ENCODE data around the gene LIPG.
"Not testable (repeated sequence)": the region's sequence is repeated elsewhere in the genome, so short reads cannot be mapped to it uniquely, and the experiment has no call there.

The LIPG gene

GRCh38 chr18:49572611-49573345 lies 10.9 kb downstream of the LIPG start:
- DNase-seq: peak in 20 of 58 donors; percentile 7 to 64 (median 40)

GRCh38 chr18:49573835-49574234 lies 12.0 kb downstream of the LIPG start:
- DNase-seq: no peak

GRCh38 chr18:49579041-49579440 lies 17.2 kb downstream of the LIPG start:
- not testable (repeated sequence) for DNase-seq

GRCh38 chr18:49579583-49579982 lies 17.7 kb downstream of the LIPG start:
- DNase-seq: not testable (repeated sequence)

- DNase-seq: no peak
Measured at GRCh38 chr18:49580279-49580678, 18.4 kb downstream of the LIPG start.

- no peak for DNase-seq
Measured at GRCh38 chr18:49581371-49581770, 19.5 kb downstream of the LIPG start.

- no peak for DNase-seq
Measured at GRCh38 chr18:49582579-49582978, 20.7 kb downstream of the LIPG start.

GRCh38 chr18:49584394-49584793 lies 22.5 kb downstream of the LIPG start:
- no peak for DNase-seq

- not testable (repeated sequence) for DNase-seq
Measured at GRCh38 chr18:49584951-49585350, 23.1 kb downstream of the LIPG start.

- DNase-seq: no peak
Measured at GRCh38 chr18:49585781-49586663, 24.2 kb downstream of the LIPG start.

- no peak for DNase-seq
Measured at GRCh38 chr18:49588171-49588570, 26.3 kb downstream of the LIPG start.

- DNase-seq: no peak
Measured at GRCh38 chr18:49588971-49589370, 27.1 kb downstream of the LIPG start.

- no peak for DNase-seq
Measured at GRCh38 chr18:49590608-49591007, 28.8 kb downstream of the LIPG start.

- DNase-seq: no peak
Measured at GRCh38 chr18:49591271-49591670, 29.4 kb downstream of the LIPG start.

- DNase-seq: no peak
Measured at GRCh38 chr18:49591775-49592174, 29.9 kb downstream of the LIPG start.

- DNase-seq: no peak
Measured at GRCh38 chr18:49596687-49597086, 34.8 kb downstream of the LIPG start.

- DNase-seq: no peak
Measured at GRCh38 chr18:49597157-49597931, 35.5 kb downstream of the LIPG start.

GRCh38 chr18:49601211-49601610 lies 39.4 kb downstream of the LIPG start:
- DNase-seq: no peak

GRCh38 chr18:49608366-49609255 lies 46.8 kb downstream of the LIPG start:
- no peak for DNase-seq

GRCh38 chr18:49609256-49610021 lies 47.6 kb downstream of the LIPG start:
- no peak for DNase-seq

Measured in anterior cingulate cortex (tissue), 58 donors.